Renal cortical epithelial cell (primary cell): ENCODE data around the gene PHACTR2. TPM values are rescaled to one million over a fixed set of nuclear protein-coding genes. Genes with fewer than 3 reads are reported as not detected.
"Not testable (repeated sequence)": the region's sequence is repeated elsewhere in the genome, so short reads cannot be mapped to it uniquely, and the experiment has no call there.

Experiments
- DNase-seq: peaks from one replicate; pipeline ENCODE4 v3.0.0-alpha.2; 2011; ENCODE audit warnings: low read depth
- total RNA-seq: library from RNA; depleted of rRNA; stranded (reverse); fragments of >200 nt; gene quantifications from 2 replicates; pipeline ENCODE4 v1.2.3, GENCODE V29; 2014

Gene PHACTR2
- total RNA-seq, 1 donor from 2014 or later: 41.0 TPM

GRCh38 chr6:143766185-143766553 lies 88.4 kb downstream of the PHACTR2 start:
- DNase-seq: no peak

GRCh38 chr6:143767433-143767832 lies 89.7 kb downstream of the PHACTR2 start:
- no peak for DNase-seq

GRCh38 chr6:143772116-143773086 lies 94.6 kb downstream of the PHACTR2 start:
- no peak for DNase-seq

- no peak for DNase-seq
Observed at GRCh38 chr6:143773506-143774150, 95.9 kb downstream of the PHACTR2 start.

GRCh38 chr6:143774347-143774746 lies 96.6 kb downstream of the PHACTR2 start:
- DNase-seq: no peak

- no peak for DNase-seq
Observed at GRCh38 chr6:143775336-143775735, 97.6 kb downstream of the PHACTR2 start.

- DNase-seq: no peak
Observed at GRCh38 chr6:143778926-143779325, 101.2 kb downstream of the PHACTR2 start.

GRCh38 chr6:143782481-143782880 lies 104.7 kb downstream of the PHACTR2 start:
- DNase-seq: no peak

- no peak for DNase-seq
Observed at GRCh38 chr6:143783077-143783476, 105.3 kb downstream of the PHACTR2 start.

- no peak for DNase-seq
Observed at GRCh38 chr6:143784316-143784715, 106.6 kb downstream of the PHACTR2 start.

- not testable (repeated sequence) for DNase-seq
Observed at GRCh38 chr6:143786371-143786770, 108.6 kb downstream of the PHACTR2 start.

- DNase-seq: no peak
Observed at GRCh38 chr6:143792402-143793279, 114.9 kb downstream of the PHACTR2 start.

- no peak for DNase-seq
Observed at GRCh38 chr6:143793280-143793619, 115.5 kb downstream of the PHACTR2 start.

- not testable (repeated sequence) for DNase-seq
Observed at GRCh38 chr6:143796551-143796950, 118.8 kb downstream of the PHACTR2 start.

GRCh38 chr6:143798487-143798886 lies 120.7 kb downstream of the PHACTR2 start:
- DNase-seq: not testable (repeated sequence)

GRCh38 chr6:143802833-143803565 lies 125.2 kb downstream of the PHACTR2 start:
- DNase-seq: no peak

GRCh38 chr6:143803769-143804568 lies 126.2 kb downstream of the PHACTR2 start:
- no peak for DNase-seq

GRCh38 chr6:143804835-143805239 lies 127.1 kb downstream of the PHACTR2 start:
- no peak for DNase-seq

GRCh38 chr6:143806282-143807102 lies 128.7 kb downstream of the PHACTR2 start:
- peak; percentile 15 for DNase-seq
